Activated gamma-delta T cell treated with anti-CD3 and anti-CD28 coated beads, Interleukin-2, amount 50 U/mL, for 16 hours (primary cell): ENCODE measurements around the gene EPS15.
"Not testable (repeated sequence)": the region's sequence is repeated elsewhere in the genome, so short reads cannot be mapped to it uniquely, and the experiment has no call there.

Experiments used
- DNase-seq: peaks from one replicate; pipeline ENCODE4 v3.0.0-alpha.2; 2020; ENCODE audit warnings: low read depth

EPS15 gene

DNA sequence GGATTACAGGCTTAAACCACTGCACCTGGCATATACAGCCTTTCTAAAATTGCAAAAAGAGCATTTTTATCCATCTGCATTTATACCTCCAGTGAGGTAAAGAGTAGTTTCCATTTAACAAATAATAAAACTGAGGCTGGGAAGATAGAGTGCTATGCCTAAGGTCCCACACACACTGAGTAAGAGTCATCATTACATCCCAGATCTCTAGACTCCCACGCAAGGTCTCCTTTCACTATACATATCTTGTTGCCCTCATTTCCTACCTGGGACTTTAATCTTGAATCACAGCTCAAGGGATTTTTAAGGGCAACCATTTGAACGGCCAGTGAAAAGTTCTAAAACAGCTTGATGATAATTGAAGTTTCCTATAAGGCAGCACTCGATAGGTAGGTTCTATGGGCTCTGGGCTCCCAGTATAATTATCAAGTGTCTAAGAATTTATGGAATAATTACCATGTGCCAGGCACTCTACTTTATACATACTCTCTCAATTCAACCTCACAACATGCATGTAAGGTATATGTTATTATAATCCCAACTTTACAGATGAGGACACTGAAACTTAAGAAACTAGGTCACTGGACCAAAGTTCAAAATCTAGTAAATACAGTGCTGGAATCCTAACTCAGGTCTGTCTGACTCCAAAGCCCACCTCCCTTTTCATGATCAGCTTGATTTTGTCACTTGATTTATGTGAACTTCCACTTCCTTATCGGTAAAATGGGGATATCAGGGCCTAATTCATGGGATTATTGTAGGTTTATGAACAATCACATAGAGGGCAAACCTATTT, 23.3 kb upstream of the EPS15 start:
- no peak for DNase-seq

DNA sequence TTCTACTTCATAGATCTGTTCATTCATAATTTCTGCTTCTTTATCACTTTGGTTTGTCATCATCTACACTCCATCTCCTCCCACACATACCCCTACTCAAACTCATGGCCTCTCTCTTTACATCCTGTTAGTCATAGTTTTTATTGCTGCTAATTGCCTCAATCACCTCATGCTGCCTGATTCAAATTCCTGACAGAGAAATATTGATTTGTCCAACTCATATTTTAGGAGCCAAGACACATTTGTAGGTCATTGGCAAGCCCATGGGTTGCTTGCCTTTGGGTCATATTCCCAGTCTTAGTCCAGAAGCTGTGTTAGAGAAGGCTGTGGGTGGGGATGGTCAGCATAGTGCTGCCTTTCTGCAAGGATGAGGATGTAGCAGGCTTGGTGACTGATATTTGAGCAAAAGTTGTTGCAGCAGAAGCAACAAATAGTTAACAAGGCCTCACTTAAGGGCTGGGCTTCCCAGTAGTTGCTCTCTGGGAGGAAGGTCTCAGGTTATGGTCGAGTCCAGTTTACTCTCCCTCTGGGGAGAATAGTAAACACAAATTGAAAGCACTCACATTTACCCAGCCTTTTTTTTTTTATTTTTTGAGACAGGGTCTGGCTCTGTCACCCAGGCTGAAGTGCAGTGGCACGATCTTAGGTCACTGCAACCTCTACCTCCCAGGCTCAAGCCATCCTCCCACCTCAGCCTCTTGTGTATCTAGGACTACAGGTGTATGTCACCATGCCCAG, 22.4 kb upstream of the EPS15 start:
- no peak for DNase-seq

DNA sequence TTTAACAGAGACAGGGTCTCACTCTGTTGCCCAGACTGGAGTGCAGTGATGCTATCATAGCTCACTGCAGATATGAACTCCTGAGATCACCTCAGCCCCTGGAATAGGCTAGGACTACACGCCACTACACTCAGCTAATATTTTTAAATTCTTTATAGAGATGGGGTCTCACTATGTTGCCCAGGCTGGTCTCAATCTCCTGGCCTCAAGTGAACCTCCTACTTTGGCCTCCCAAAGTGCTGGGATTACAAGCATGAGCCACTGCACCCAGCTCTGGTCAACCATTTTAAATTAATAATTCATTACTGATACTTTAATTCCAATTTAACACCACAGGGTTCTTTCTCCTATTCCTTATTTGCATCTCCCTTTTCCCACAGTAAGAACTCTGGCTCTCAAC, 18.5 kb upstream of the EPS15 start:
- no peak for DNase-seq

DNA sequence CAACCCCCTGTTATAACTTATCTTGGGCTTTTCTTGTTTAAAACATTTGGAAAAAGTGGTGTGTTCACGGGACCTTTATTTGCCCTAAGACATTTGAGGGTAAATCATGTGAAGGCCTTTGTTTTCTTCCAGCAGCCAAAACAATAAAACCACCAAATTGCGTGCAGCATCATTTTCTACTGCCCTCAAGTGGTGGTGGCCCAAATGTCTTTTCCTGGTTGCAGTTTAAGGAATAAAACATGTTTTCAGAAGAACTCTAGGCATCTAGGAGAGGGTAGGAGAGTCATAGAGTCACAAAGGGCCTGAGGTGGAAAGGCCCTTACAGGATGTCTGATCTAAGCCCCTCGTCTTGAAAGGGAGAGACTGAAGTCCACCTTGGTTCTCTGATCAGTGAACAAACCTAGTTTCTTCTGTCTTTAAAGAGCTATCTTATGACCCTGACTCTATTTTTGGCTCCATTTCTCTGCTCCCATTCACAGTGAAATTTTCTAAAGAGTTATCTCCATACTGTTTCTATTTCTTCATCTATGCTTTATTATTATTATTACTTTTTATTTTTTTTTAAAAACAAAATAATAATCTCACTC, 16.0 kb upstream of the EPS15 start:
- no peak for DNase-seq

DNA sequence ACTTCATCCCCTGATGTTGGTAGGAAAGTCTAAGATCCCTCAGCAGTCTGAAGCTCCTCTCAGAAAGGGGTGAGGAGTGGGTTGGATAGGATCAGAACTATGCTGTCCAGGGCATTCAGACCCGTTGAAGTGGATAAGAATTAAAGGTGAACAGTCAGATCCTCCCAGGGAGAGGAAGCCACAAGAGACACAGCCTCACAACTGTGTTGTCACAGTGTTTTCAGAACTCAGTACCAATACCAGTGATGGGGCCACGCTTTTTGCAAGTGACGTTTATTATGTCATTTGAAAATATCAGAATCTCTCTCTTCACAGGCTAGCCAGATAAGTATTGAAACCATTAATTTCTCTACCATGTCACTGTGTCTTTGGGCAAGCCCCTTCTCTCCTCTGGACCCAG, 15.4 kb upstream of the EPS15 start:
- no peak for DNase-seq

DNA sequence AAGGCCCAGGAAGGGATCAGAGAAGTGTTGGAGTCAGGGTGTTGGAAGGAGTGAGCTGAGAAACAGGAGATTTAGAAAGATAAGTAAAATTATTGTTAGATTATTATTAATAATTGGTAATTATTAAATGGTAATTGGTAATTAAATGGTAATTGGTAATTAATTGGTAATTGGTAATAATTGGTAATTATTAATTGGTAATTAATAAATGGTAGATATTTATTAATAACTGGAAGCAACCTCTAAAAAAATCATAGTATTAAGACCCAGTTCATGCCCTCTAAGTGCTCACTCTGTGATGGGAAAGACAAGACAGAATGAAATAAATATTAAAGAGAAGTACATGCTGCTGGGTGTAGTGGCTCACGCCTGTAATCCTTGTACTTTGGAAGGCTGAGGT, 13.8 kb upstream of the EPS15 start:
- DNase-seq: no peak

DNA sequence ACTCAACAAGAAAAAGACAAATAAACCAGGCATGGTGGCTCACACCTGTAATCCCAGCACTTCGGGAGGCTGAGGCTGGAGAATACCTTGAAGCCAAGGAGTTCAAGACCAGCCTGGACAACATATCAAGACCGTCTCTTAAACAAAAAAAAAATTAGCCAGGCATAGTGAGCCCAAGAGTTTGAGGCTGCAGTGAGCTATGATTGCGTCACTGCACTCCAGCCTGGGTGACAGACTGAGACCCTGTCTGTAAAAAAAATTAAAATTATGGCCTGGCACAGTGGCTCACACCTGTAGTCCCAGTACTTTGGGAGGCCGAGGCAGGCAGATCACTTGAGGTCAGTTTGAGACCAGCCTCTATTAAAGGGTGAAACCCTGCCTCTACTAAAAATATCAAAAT, 11.4 kb upstream of the EPS15 start:
- not testable (repeated sequence) for DNase-seq

DNA sequence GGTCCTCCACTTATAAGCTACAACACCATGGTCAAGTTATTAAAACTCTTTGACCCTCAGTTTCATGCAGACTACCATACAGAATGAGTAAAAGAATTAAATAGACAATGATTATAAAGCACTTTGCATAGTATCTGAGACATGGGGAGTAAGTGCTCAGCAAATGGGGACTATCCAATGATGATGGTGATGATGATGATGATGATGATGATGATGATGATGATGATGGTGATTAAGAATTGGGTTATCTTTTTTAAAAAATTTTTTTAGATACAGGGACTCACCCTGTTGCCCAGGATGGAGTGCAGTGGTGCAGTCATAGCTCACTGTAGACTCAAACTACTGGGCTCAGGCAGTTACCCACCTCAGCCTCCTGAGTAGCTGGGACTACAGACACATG, 8.1 kb upstream of the EPS15 start:
- no peak for DNase-seq

DNA sequence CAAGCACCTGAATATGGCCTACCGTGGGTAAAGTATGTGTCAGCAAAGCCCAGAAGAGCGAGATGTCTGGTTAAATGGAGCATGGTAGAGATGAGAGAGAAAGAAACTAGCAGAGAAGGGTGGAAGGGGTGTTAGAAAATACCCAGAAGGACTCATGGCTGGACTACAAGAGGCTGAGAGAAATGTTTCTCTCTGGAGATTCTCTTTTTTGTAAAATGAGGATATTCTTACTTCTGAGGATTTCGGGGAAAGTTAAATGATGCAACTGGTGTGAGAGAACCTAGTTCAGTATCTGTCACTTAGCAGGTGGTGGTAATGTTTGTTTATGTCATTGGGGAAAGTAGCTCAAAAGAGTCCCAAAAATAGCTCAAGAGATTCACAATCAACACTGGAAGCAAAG, 7.2 kb upstream of the EPS15 start:
- no peak for DNase-seq

DNA sequence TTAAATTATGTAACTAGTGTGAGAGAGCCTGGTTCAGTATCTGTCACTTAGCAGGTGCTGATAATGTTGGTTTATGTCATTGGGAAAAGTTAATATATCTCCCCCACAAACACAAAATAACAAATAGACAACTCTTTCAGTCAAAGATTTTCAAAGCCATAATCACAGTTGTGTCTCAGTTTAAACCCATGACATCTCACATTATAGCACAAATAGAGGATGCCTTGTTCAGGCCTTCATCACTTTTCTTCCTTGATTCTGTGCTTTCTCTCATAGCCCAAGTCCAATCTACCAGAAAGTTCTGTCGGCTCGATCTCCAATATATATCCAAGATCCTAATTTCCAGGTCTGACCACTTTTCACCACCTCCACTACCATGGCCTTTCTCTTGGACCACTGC, 6.2 kb upstream of the EPS15 start:
- DNase-seq: no peak

DNA sequence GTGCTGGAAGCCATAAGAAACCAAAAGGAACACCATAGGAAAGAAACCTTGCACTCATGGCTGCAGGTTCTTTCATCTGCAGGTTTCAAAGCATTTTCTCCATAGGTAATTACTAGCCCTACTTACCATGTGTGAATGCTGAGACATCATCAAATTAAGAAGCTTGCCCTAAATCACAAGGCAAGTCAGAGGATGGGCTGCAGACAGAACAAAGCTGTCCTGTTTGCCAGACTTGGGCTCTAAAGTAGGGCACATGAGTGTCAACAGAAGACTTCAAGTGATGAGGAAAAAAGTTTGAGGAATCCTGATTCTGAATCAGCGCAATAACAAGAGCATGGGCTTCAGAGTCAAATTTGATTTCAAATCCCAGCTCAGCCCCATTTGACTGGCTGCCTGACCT, 5.8 kb upstream of the EPS15 start:
- no peak for DNase-seq

DNA sequence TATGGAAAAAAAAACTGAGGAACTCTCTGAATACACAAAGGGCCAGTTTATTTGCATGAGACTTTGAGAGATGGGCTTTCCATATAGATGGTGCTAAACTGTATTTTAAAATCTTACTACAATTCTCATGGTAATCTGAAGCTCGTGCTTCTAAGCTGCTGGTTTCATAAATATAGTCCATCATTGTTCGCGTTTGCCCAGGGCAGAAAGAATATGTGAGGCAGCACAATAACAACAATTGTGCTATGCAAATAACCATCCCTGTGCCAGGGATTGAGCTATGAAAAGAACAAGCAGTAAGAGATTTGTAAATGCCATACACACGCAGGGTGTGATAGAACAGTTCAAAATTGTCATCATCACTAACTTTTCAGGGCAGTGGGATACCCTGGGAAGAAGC, 4.9 kb upstream of the EPS15 start:
- no peak for DNase-seq

DNA sequence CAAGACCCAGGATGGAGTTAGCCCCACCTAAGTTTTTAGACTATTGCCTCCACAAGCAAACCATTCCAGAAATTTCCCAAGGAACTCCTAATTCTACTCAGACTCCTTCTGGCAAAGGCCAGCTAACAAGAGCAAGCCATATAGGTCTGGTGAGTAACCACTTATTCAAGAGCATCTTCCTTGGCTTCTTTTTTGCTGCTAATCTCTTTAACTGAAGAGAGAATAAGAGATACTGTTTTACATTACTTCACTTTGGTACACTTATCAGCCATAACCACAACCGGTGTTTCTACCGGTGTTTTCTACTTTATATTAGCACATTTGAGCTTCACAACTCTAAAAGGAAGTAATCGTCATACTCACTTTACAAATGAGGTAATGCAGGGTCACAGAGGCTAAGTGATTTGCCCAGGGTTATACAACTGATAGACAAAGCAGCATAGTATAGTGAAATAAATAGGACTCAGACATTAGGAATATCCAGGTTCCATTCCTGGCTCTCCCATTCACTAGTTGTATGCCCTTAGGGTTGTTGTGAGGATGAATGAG, 1.7 kb upstream of the EPS15 start:
- peak; percentile 3 for DNase-seq

DNA sequence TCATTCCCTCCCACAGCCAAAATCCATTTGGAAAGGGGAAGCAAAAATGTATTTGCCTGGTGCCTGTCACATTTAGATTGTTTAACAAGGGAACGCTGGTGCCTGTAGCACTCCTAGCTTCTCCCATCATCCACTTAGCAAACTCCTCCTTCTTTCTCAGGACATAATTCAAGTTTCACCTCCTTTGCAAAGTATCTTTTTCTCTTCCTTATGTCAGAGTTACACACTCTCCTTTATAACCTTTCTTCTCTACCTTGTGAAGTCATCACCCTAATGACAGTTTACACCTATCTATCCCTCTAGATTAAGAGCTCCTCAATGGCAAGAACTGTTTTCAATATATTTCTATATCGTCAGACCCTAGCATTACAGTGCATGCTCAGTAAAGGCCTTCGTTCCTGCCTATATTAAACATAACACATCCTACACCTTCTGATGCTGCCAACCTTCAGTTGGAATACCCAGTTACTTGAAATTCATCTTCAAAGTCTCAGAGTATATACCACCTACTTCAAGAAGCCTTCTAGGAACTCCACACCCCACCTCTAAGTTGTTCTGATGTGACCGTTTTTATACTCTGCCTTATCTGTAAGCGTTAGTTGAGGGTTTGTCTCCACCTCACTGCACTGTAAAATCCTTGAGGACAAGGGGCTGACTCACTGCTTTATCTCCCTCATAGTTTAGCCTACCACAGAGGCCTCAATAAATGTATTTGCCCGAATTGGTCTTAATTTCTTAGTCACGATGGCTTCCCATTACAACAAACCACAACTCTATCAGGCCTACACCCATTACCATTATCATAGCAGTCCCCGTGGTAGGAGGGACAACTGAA, 1.0 kb upstream of the EPS15 start:
- no peak for DNase-seq

DNA sequence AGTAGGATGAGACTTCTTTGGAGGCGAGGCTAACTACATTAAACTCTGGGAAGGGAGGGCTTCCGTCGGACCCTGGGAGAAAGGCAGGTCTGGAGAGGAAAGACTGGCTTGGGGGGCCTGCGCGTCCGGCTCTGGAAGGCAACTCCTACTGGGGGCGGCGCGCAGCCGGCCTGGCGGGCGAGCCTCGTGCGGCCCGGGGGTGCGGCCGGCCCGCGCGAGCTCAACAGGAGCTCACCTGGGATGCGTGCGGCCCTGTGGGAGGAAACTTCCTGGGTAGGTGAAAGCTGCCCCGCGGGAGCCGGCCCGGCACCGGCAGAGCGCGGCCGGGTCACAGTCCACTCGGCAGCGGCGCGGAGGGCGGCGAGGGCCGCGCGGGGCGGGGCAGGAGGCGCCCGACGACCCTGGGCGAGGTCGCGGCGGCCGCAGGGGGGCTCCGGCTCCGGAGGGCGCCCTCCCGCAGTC, 449 bp downstream of the EPS15 start:
- DNase-seq: peak; percentile 5

DNA sequence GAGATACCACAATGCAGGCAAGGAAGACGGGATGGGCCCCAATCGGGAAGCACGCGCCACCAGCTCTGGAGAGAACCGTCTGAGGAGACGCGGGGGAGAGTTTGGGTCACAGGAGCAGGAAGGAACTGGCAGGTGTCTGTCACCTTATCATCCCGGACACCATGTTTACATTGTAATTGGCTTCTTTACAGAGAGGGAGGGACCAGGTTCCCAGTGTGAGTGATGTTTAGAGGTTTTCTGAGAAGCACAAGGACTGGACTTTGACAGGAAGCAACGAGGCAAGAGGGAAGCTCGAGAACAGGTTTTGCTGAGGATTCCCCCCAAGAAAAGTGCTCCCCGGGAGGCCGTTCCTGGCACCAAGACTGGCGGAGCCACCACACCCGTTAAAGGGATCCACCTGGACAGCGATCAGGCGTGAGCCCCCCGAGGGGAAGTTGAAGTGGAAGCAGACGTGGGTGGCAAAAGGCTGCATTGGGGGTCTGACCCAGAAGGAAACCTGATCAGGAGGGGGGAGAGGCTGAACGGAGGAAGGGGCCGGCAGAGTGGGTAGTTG, 957 bp downstream of the EPS15 start:
- DNase-seq: peak; percentile 28

DNA sequence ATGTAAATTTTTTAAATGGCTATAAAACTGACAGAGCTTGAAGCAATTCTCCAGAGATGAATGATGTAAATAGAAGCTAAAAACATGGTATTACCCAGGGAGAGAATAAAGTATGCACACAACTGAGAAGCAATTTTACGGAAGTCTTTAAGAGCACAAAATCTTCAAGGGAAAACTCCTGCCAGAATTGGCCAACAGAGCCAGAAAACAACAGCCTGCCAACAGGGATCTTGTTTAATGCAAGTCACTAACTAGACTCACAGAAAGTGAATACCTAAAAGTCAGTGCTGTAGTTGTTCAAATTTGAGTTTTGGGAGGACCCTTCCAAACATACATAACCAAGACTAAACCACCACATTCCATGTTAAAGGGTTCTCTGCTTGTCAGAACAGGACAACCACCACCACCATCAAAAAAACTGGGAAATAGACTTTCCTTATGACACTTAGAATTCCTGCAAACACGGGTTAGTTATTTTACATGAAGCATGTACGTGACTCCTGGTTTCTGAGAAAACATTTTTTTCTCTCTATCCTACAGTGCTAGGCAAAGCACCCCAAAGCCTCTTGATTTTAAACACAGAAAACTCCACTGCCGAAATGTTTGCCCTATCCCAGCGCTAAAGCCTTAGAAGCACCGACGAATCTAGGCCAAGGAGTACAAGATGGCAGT, 1.6 kb downstream of the EPS15 start:
- DNase-seq: no peak

DNA sequence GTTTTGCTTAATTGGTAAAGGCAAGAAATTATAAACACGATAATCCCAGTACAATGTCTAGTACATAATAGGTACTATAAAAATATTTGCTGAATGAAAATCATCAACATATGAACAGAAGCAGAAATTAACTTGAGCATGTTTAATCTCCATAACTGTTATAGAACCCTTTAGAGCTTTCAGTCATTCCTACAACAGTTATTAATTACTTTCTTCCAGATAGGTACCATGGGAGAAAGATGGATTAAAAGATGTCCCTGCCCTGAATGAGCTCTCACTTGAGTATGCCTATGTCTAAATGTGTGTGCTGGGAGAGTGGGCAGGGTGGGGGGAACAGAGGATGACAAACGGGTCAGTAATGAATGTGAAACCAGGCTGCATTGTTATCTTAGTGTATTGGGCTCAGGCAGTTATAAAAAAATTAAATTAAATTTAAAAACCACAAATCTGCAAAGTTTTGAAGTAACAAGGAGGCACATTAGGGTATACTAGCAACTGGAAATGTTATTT, 2.4 kb downstream of the EPS15 start:
- no peak for DNase-seq

DNA sequence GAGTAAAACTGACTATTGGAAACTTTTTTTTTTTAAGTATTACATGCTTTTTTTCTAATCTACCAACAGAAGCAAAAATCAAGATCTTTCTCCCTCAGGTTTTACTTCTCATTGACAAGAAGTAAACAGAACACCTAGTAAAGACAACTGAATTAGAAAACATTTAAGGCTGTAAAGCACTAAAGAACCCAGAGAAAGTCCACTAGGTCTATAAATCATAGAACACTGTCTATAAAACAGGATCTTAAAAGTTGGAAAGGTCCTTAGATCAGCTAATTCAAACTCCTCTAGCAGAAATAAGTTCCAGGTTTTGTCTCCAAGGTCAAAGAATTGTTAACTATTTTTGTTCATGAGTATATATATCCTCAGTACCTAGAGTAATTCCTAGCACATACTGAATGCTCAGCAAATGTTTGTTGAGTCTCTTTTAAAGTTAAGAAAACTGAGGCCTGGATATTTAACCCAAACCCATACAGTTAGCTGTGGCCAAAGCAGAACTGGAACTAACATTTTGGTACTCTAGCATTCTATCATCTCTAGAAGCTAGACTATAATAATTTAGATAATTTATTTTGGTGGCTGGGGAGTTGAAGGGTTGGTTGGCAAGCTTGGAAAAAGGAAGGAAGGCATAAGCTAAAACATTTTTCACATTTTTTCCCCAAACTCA, 3.0 kb downstream of the EPS15 start:
- no peak for DNase-seq

DNA sequence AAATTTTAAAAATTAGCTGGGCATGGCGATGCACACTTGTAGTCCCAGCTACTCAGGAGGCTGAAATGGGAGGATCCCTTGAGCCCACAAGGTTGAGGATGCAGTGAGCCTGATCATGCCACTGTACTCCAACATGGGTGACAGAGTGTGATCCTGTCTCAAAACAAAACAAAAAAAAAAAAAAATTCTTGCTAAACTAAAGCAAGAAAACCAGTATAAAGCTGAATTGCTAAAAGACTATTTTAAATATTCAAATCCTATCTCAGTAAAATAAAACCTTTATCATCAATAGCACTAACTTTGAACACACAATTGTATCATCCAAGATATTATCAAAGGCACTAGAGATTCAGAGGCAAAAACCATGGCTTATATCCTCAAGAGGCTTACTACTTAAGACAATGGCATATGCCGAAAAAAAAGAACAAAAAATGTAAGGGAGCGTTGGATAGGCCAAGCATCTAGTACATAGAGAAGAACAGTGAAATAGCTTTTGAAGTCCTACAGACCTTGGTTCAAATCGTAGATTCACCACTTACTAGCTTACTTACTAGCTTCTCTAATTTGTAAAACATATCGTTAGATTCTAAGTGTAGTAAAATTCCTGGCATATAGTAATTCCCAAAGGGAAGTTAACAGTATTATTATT, 3.6 kb downstream of the EPS15 start:
- no peak for DNase-seq
